HCT116 (cell line): Measurements from ENCODE around the gene RPP21.

Experiments used
- CBX3 ChIP-seq: IDR thresholded peaks from 2 replicates; pipeline ENCODE4 v1.6.1; 2012; ENCODE audit warnings: low read depth
- JUND ChIP-seq: IDR thresholded peaks from 2 replicates; pipeline ENCODE4 v1.6.1; 2012
- POLR2A ChIP-seq: IDR thresholded peaks from 2 replicates; pipeline ENCODE4 v1.7.0; 2011; ENCODE audit warnings: borderline replicate concordance; ENCODE audit not compliant: insufficient read depth, insufficient read length; ENCODE audit errors: extremely low read depth
- REST ChIP-seq: IDR thresholded peaks from 2 replicates; pipeline ENCODE4 v1.6.1; 2012; ENCODE audit warnings: low read depth
- SRF ChIP-seq: IDR thresholded peaks from 2 replicates; pipeline ENCODE4 v1.6.1; 2012; ENCODE audit warnings: low read depth
- YY1 ChIP-seq: IDR thresholded peaks from 2 replicates; pipeline ENCODE4 v1.6.1; 2011; ENCODE audit warnings: low read length, low read depth, moderate library complexity, mild to moderate bottlenecking; ENCODE audit not compliant: insufficient replicate concordance; ENCODE audit errors: extremely low read depth
- ZNF274 ChIP-seq: fragments of 200-500 bp; sonication (Bioruptor generic); IDR thresholded peaks from 2 replicates; pipeline ENCODE4 v1.6.1; 2014; ENCODE audit warnings: mild to moderate bottlenecking, low read depth, low read length, inconsistent platforms
- TF ChIP-seq, protein P1 (sequence below), 3 experiments: fragments of 200-600 bp in 1 of 3; sonication (generic) in 1 of 3; IDR thresholded peaks in 2 of 3; conservative IDR thresholded peaks in 1 of 3; 2 replicates each; pipeline ENCODE4 v1.5.1; 2012 to 2017; ENCODE audit warnings: low read depth in 2 of 3, low read length in 2 of 3, antibody characterized with exemption in 1 of 3, borderline replicate concordance in 1 of 3, control low read depth in 1 of 3, mild to moderate bottlenecking in 1 of 3, mixed read lengths in 1 of 3, mixed run types in 1 of 3, moderate library complexity in 1 of 3; ENCODE audit not compliant: insufficient read depth in 1 of 3
- TF ChIP-seq, protein P2 (sequence below): IDR thresholded peaks from 2 replicates; pipeline ENCODE4 v1.6.1; 2012

- TF ChIP-seq CBX3 (no peak), YY1 (no peak), SRF (no peak), POLR2A (no peak), ZNF274 (no peak), REST (no peak), JUND (no peak)
- TF ChIP-seq, protein P1, sequence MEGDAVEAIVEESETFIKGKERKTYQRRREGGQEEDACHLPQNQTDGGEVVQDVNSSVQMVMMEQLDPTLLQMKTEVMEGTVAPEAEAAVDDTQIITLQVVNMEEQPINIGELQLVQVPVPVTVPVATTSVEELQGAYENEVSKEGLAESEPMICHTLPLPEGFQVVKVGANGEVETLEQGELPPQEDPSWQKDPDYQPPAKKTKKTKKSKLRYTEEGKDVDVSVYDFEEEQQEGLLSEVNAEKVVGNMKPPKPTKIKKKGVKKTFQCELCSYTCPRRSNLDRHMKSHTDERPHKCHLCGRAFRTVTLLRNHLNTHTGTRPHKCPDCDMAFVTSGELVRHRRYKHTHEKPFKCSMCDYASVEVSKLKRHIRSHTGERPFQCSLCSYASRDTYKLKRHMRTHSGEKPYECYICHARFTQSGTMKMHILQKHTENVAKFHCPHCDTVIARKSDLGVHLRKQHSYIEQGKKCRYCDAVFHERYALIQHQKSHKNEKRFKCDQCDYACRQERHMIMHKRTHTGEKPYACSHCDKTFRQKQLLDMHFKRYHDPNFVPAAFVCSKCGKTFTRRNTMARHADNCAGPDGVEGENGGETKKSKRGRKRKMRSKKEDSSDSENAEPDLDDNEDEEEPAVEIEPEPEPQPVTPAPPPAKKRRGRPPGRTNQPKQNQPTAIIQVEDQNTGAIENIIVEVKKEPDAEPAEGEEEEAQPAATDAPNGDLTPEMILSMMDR (IDR thresholded peaks at IDR 0.05 in 2 of 3, conservative IDR thresholded peaks at IDR 0.05 in 1 of 3; ENCODE audit: borderline replicate concordance in 1 of 3, insufficient read depth in 1 of 3, low read depth in 2 of 3, low read length in 2 of 3): no peak
- TF ChIP-seq, protein P2, sequence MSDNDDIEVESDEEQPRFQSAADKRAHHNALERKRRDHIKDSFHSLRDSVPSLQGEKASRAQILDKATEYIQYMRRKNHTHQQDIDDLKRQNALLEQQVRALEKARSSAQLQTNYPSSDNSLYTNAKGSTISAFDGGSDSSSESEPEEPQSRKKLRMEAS: no peak
Measured at GRCh38 chr6:30319146-30319835, 25.7 kb upstream of the RPP21 start.
